SK-N-SH (cell line): ENCODE results near the gene OGFOD2. TPM values are rescaled to one million over a fixed set of nuclear protein-coding genes. Genes with fewer than 3 reads are reported as not detected.
"Not testable (repeated sequence)": the region's sequence is repeated elsewhere in the genome, so short reads cannot be mapped to it uniquely, and the experiment has no call there.

Experiments used
- CTCF ChIA-PET: fragments of 300-600, 350-600 bp; formaldehyde crosslinking; extraction: SDS; loops from one replicate; lab custom pipeline; 2021; lab: Yijun Ruan, JAX
- POLR2A ChIA-PET: fragments of 350-600 bp; sonication (Branson Sonifier 250); formaldehyde crosslinking; extraction: SDS; loops from one replicate; lab custom pipeline; 2020; ENCODE audit warnings: antibody characterized with exemption, inconsistent platforms; lab: Yijun Ruan, JAX
- DNase-seq: peaks from one replicate; pipeline ENCODE4 v3.0.0; 2012
- H2AFZ ChIP-seq: fragments of 200-600 bp; sonication (generic); 2 replicates; pipeline ENCODE4 v1.8.1; 2016; ENCODE audit warnings: antibody characterized with exemption, mild to moderate bottlenecking, low read depth
- H3F3A ChIP-seq: fragments of 200-600 bp; sonication (generic); replicated peaks from 2 replicates; pipeline ENCODE3; 2016; ENCODE audit warnings: antibody characterized with exemption, mild to moderate bottlenecking; ENCODE audit not compliant: insufficient read depth
- H3K27ac ChIP-seq, 2 experiments: fragments of 200-500 bp in 1 of 2; fragments of 200-600 bp in 1 of 2; sonication (Bioruptor generic) in 1 of 2; sonication (generic), shearing (Covaris generic) in 1 of 2; 2 replicates each; pipeline versions ENCODE4 v1.5.1 to v1.6.1; 2014 to 2016; ENCODE audit warnings: low read depth in 2 of 2, inconsistent platforms in 1 of 2, low read length in 1 of 2, mild to moderate bottlenecking in 1 of 2, mixed read lengths in 1 of 2
- H3K27me3 ChIP-seq: fragments of 200-600 bp; sonication (generic), shearing (Covaris generic); 2 replicates; pipeline ENCODE4 v1.6.1; 2016; ENCODE audit warnings: mixed run types; ENCODE audit not compliant: insufficient read depth
- H3K36me3 ChIP-seq, 2 experiments: fragments of 200-500 bp in 1 of 2; fragments of 200-600 bp in 1 of 2; sonication (Bioruptor generic) in 1 of 2; sonication (generic) in 1 of 2; replicated peaks in 1 of 2; 2 replicates each; pipeline versions ENCODE3 to v1.5.1; 2014 to 2016; ENCODE audit warnings: low read length in 1 of 2, mild to moderate bottlenecking in 1 of 2; ENCODE audit not compliant: insufficient read depth in 2 of 2, control insufficient read depth in 1 of 2
- H3K4me1 ChIP-seq, 2 experiments: fragments of 200-500 bp in 1 of 2; fragments of 200-600 bp in 1 of 2; sonication (Bioruptor generic) in 1 of 2; sonication (generic), shearing (Covaris generic) in 1 of 2; 2 replicates each; pipeline versions ENCODE4 v1.5.1 to v1.6.1; 2014 to 2016; ENCODE audit warnings: low read depth in 1 of 2, low read length in 1 of 2, mixed run types in 1 of 2; ENCODE audit not compliant: insufficient read depth in 2 of 2, control insufficient read depth in 1 of 2
- H3K4me2 ChIP-seq: fragments of 200-600 bp; sonication (generic), shearing (Covaris generic); 2 replicates; pipeline ENCODE4 v1.6.1; 2017; ENCODE audit warnings: mixed run types
- H3K4me3 ChIP-seq, 2 experiments: fragments of 200-500 bp in 1 of 2; fragments of 200-600 bp in 1 of 2; sonication (Bioruptor generic) in 1 of 2; sonication (generic), shearing (Covaris generic) in 1 of 2; 2 replicates each; pipeline versions ENCODE4 v1.5.1 to v1.8.1; 2014 to 2016; ENCODE audit warnings: low read depth in 2 of 2, inconsistent platforms in 1 of 2, low read length in 1 of 2, mild to moderate bottlenecking in 1 of 2, mixed read lengths in 1 of 2, moderate library complexity in 1 of 2
- H3K79me2 ChIP-seq: fragments of 200-600 bp; sonication (generic); 2 replicates; pipeline ENCODE4 v1.8.1; 2017; ENCODE audit warnings: mild to moderate bottlenecking; ENCODE audit not compliant: insufficient read depth
- H3K9ac ChIP-seq: fragments of 200-600 bp; sonication (generic); 2 replicates; pipeline ENCODE4 v1.6.1; 2017; ENCODE audit warnings: mixed run types
- H3K9me2 ChIP-seq: fragments of 200-600 bp; sonication (generic); 2 replicates; pipeline ENCODE4 v1.6.1; 2017; ENCODE audit warnings: mixed run types
- H3K9me3 ChIP-seq: fragments of 200-600 bp; sonication (generic); 2 replicates; pipeline ENCODE4 v1.6.1; 2017; ENCODE audit warnings: mixed run types, mild to moderate bottlenecking, moderate library complexity
- H4K20me1 ChIP-seq: fragments of 200-600 bp; sonication (generic); 2 replicates; pipeline ENCODE4 v1.6.1; 2017; ENCODE audit warnings: mild to moderate bottlenecking, mixed run types; ENCODE audit not compliant: insufficient read depth
- CHD2 ChIP-seq: fragments of 150-350 bp; IDR thresholded peaks from 2 replicates; pipeline ENCODE4 v1.6.1; 2018; ENCODE audit warnings: low read length; ENCODE audit not compliant: partially characterized antibody
- EZH2phosphoT487 ChIP-seq: fragments of 200-600 bp; sonication (generic); IDR thresholded peaks from 2 replicates; pipeline ENCODE4 v1.6.1; 2017; ENCODE audit warnings: low read depth, mixed run types, mild to moderate bottlenecking, antibody characterized with exemption, moderate library complexity, borderline replicate concordance
- FOSL2 ChIP-seq: IDR thresholded peaks from 2 replicates; pipeline ENCODE4 v1.4.0; 2012; ENCODE audit warnings: low read depth, mild to moderate bottlenecking, moderate library complexity, borderline replicate concordance
- FOXJ3 ChIP-seq: sonication (generic); formaldehyde crosslinking; IDR thresholded peaks from 2 replicates; pipeline ENCODE4 v1.5.1; 2020; ENCODE audit warnings: mild to moderate bottlenecking, missing genetic modification reagents
- MXI1 ChIP-seq: IDR thresholded peaks from 2 replicates; pipeline ENCODE4 v1.6.1; 2012; ENCODE audit warnings: mild to moderate bottlenecking, low read depth, low read length, improper control_type of control experiment
- NFIC ChIP-seq: IDR thresholded peaks from 2 replicates; pipeline ENCODE4 v1.4.0; 2012; ENCODE audit warnings: borderline replicate concordance
- NRF1 ChIP-seq: IDR thresholded peaks from 2 replicates; pipeline ENCODE4 v1.6.1; 2012; ENCODE audit warnings: low read depth, mild to moderate bottlenecking, low read length
- POLR2AphosphoS5 ChIP-seq: IDR thresholded peaks from 2 replicates; pipeline ENCODE4 v1.6.1; 2012; ENCODE audit warnings: low read depth, low read length
- RCOR1 ChIP-seq: fragments of 150-350 bp; IDR thresholded peaks from 2 replicates; pipeline ENCODE4 v1.6.1; 2017; ENCODE audit warnings: antibody characterized with exemption, low read length
- RFX5 ChIP-seq: IDR thresholded peaks from 2 replicates; pipeline ENCODE4 v1.6.1; 2012; ENCODE audit warnings: mild to moderate bottlenecking, improper control_type of control experiment, low read length
- RXRA ChIP-seq: IDR thresholded peaks from 2 replicates; pipeline ENCODE4 v1.4.0; 2012; ENCODE audit warnings: low read depth, mild to moderate bottlenecking, borderline replicate concordance
- SMC3 ChIP-seq: IDR thresholded peaks from 2 replicates; pipeline ENCODE4 v1.6.1; 2012; ENCODE audit warnings: low read depth, low read length, improper control_type of control experiment
- TCF12 ChIP-seq: IDR thresholded peaks from 2 replicates; pipeline ENCODE4 v1.4.0; 2012
- WGBS: methylation state at CpG from one replicate; pipeline ENCODE4 v1.1.6; 2017; ENCODE audit warnings: low lambda C conversion rate; 5-methylcytosine and 5-hydroxymethylcytosine counted together
- polyA plus RNA-seq, 3 experiments: library from polyadenylated mRNA; depleted of rRNA; stranded (reverse); fragments of >200 nt; gene quantifications; 2 replicates each; pipeline ENCODE4 v1.2.3, GENCODE V29; 2012
- TF ChIP-seq, protein P1 (sequence below): IDR thresholded peaks from 2 replicates; pipeline ENCODE4 v1.4.0; 2012; ENCODE audit warnings: low read depth
- TF ChIP-seq, protein P2 (sequence below): fragments of 200-600 bp; sonication (generic); IDR thresholded peaks from 2 replicates; pipeline ENCODE4 v1.6.1; 2017; ENCODE audit warnings: antibody characterized with exemption, mild to moderate bottlenecking, moderate library complexity
- TF ChIP-seq, protein P3 (sequence below): fragments of 150-350 bp; IDR thresholded peaks from 2 replicates; pipeline ENCODE4 v1.6.1; 2017; ENCODE audit warnings: antibody characterized with exemption, low read length, low read depth, borderline replicate concordance

OGFOD2 gene
- polyA plus RNA-seq, 1 of the 3 experiments (the other 2 are of a cell fraction), result 22.0 TPM

DNA sequence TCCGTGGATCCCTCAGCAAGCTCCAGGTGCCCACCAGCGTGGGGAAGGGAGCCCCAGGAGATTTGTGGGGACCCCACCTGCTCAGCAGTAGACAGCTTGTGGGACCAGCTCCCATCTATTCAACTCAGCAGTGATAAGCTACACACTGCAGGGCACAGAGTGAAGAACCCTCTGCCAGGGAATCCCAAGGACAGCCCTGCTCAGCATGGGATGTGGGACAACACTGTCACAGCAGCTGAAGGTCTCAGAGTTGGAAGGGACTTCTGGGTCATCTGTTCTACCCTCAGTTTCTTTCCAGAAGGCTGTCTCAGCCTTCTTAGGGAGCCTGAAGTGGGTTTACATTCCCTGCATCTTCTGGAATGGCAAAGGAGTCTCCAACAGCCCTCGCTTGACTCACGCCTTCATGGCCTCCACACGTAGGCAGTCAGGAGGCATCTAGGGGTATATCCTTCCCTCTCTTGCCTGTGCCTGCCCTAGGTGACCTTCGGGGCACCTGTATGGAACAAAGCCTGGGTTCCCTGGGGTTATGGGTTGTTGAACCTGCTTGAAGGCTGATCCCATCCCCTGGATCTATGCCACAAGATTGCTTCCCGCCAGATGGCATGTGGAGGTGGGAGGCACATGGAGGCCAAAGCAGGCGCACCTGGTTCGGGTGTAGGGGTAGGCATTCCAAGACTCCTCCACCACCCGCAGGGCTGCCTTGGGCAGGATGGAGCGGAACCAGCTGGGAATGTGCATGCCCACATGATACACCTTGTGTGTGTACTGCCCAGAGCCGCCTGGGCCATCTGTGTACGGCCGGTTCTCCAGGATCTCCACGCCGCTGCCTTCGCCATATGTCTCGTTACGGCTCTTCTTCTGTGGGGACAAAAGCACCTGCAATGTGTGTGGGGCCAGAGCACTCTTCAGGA, 38.4 kb downstream of the OGFOD2 start:
- Histone ChIP-seq H3K9me3 (no peaks in the 10 kb centered on the region), H3F3A (peaks cover 10% of the 10 kb centered on the region), H4K20me1 (no peaks in the 10 kb centered on the region), H3K4me2 (no peak overlapping the region), H3K4me3 (no peak overlapping the region), H3K4me1 (peaks cover 0 to 9% of the 10 kb centered on the region in 2 experiments; a peak in 1 of 4 replicates), H3K9ac (no peak overlapping the region), H2AFZ (no peak overlapping the region), H3K36me3 (peaks cover 0 to 3% of the 10 kb centered on the region in 2 experiments), H3K79me2 (no peaks in the 10 kb centered on the region), H3K27me3 (no peaks in the 10 kb centered on the region), H3K9me2 (no peaks in the 10 kb centered on the region), H3K27ac (no peak overlapping the region)
- WGBS, result 94% methylated on average over 13 of the region's 19 CpGs
- CTCF ChIA-PET, result no interaction called here
- POLR2A ChIA-PET, result no interaction called here
- TF ChIP-seq, protein P1, sequence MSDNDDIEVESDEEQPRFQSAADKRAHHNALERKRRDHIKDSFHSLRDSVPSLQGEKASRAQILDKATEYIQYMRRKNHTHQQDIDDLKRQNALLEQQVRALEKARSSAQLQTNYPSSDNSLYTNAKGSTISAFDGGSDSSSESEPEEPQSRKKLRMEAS, result no peak
- TF ChIP-seq NRF1, result no peak
- no peak for TF ChIP-seq SMC3
- TF ChIP-seq, protein P2, sequence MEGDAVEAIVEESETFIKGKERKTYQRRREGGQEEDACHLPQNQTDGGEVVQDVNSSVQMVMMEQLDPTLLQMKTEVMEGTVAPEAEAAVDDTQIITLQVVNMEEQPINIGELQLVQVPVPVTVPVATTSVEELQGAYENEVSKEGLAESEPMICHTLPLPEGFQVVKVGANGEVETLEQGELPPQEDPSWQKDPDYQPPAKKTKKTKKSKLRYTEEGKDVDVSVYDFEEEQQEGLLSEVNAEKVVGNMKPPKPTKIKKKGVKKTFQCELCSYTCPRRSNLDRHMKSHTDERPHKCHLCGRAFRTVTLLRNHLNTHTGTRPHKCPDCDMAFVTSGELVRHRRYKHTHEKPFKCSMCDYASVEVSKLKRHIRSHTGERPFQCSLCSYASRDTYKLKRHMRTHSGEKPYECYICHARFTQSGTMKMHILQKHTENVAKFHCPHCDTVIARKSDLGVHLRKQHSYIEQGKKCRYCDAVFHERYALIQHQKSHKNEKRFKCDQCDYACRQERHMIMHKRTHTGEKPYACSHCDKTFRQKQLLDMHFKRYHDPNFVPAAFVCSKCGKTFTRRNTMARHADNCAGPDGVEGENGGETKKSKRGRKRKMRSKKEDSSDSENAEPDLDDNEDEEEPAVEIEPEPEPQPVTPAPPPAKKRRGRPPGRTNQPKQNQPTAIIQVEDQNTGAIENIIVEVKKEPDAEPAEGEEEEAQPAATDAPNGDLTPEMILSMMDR, result no peak
- TF ChIP-seq MXI1, result no peak
- TF ChIP-seq RCOR1, result no peak
- TF ChIP-seq EZH2phosphoT487, result no peak
- no peak for DNase-seq

GRCh38 chr12:123014473-123014872, 39.4 kb downstream of the OGFOD2 start:
- CTCF ChIA-PET, H3F3A ChIP-seq, H3K4me1 ChIP-seq, H3K9ac ChIP-seq, H3K36me3 ChIP-seq, H4K20me1 ChIP-seq, H3K4me3 ChIP-seq, H3K27me3 ChIP-seq, H2AFZ ChIP-seq, DNase-seq, H3K9me3 ChIP-seq, POLR2A ChIA-PET, H3K4me2 ChIP-seq, H3K27ac ChIP-seq, H3K9me2 ChIP-seq, H3K79me2 ChIP-seq: not testable (repeated sequence)
- WGBS, result 94% methylated on average over 4 of the region's 4 CpGs

DNA sequence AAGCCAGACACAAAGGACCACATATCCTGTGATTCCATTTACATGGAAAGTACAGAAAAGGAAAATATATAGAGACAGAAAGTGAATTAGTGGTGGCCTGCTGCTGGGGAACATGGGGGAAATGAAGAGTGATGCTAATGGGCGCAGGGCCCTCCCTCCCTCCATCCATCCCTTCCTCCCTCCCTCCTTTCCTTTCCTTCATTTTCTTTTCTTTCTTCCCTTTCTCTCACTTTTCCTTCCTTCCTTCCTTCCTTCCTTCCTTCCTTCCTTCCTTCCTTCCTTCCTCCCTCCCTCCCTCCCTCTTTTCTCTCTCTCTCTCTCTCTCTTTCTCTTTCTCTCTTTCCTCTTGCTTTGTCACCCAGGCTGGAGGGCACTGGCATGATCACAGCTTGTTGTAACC, 42.7 kb downstream of the OGFOD2 start:
- Histone ChIP-seq H3F3A (peaks cover 10% of the 10 kb centered on the region), H3K9ac (no peak overlapping the region), H3K4me1 (no peaks in the 10 kb centered on the region; a peak in 1 of 4 replicates), H3K4me3 (no peak overlapping the region), H3K79me2 (no peaks in the 10 kb centered on the region), H2AFZ (no peak overlapping the region), H4K20me1 (no peaks in the 10 kb centered on the region), H3K36me3 (peaks cover 0 to 3% of the 10 kb centered on the region in 2 experiments), H3K9me2 (no peaks in the 10 kb centered on the region), H3K4me2 (no peak overlapping the region), H3K27ac (no peak overlapping the region), H3K27me3 (no peaks in the 10 kb centered on the region), H3K9me3 (no peaks in the 10 kb centered on the region)
- TF ChIP-seq POLR2AphosphoS5, result no peak
- no peak for TF ChIP-seq CHD2
- TF ChIP-seq EZH2phosphoT487, result no peak
- TF ChIP-seq RFX5, result no peak
- no peak for TF ChIP-seq TCF12
- no peak for TF ChIP-seq FOXJ3 (CRISPR knock-in tag)
- TF ChIP-seq NFIC, result no peak
- TF ChIP-seq, protein P3, sequence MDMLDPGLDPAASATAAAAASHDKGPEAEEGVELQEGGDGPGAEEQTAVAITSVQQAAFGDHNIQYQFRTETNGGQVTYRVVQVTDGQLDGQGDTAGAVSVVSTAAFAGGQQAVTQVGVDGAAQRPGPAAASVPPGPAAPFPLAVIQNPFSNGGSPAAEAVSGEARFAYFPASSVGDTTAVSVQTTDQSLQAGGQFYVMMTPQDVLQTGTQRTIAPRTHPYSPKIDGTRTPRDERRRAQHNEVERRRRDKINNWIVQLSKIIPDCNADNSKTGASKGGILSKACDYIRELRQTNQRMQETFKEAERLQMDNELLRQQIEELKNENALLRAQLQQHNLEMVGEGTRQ, result no peak
- no peak for TF ChIP-seq RXRA
- no peak for TF ChIP-seq FOSL2
- TF ChIP-seq SMC3, result no peak
- no peak for TF ChIP-seq RCOR1
- WGBS, result 97% methylated on average over 1 of the region's 1 CpG
- no peak for DNase-seq
- ChIA-PET POLR2A (no interaction called here), CTCF (no interaction called here)
